Fibroblast of mammary gland (primary cell): ENCODE data around the gene R3HDML.
"Not testable (repeated sequence)": the region's sequence is repeated elsewhere in the genome, so short reads cannot be mapped to it uniquely, and the experiment has no call there.

Source experiments
- DNase-seq: peaks from one replicate; pipeline ENCODE4 v3.0.0-alpha.2; 2010; ENCODE audit warnings: low read depth
- H3K4me3 ChIP-seq: 2 replicates; pipeline ENCODE4 v1.5.1; 2011; ENCODE audit warnings: low read depth, mild to moderate bottlenecking, low read length, moderate library complexity; ENCODE audit not compliant: control insufficient read depth
- CTCF ChIP-seq: conservative IDR thresholded peaks from 2 replicates; pipeline ENCODE4 v1.5.1; 2011; ENCODE audit warnings: low read depth, low read length, inconsistent platforms; ENCODE audit not compliant: control insufficient read depth, insufficient read depth

The R3HDML gene

GRCh38 chr20:44336725-44337380 lies at the start of gene R3HDML:
R3HDML (plus strand) TSS chr20:44337043; CDS start chr20:44337158, 115 bp downstream.
- no peak for DNase-seq
- TF ChIP-seq CTCF: no peak
- H3K4me3 ChIP-seq: no peak within 1 kb of the TSS

GRCh38 chr20:44287272-44288097 lies 49.4 kb upstream of the R3HDML start:
- TF ChIP-seq CTCF: no peak
- no peak overlapping the region for H3K4me3 ChIP-seq
- DNase-seq: peak; percentile 34

- no peak for DNase-seq
- H3K4me3 ChIP-seq: no peak overlapping the region
- no peak for TF ChIP-seq CTCF
These were observed 48.6 kb upstream of the R3HDML start for GRCh38 chr20:44288252-44288651.

- TF ChIP-seq CTCF: no peak
- H3K4me3 ChIP-seq: no peak overlapping the region
- no peak for DNase-seq
These were observed 45.1 kb upstream of the R3HDML start for GRCh38 chr20:44291754-44292153.

GRCh38 chr20:44296011-44296410 lies 40.8 kb upstream of the R3HDML start:
- DNase-seq: no peak
- TF ChIP-seq CTCF: no peak
- no peak overlapping the region for H3K4me3 ChIP-seq

- no peak overlapping the region for H3K4me3 ChIP-seq
- no peak for DNase-seq
- no peak for TF ChIP-seq CTCF
These were observed 39.1 kb upstream of the R3HDML start for GRCh38 chr20:44297721-44298120.

- not testable (repeated sequence) for DNase-seq, H3K4me3 ChIP-seq
These were observed 37.8 kb upstream of the R3HDML start for GRCh38 chr20:44299011-44299535.
